Peyer's patch (tissue), 4 donors: Measurements from ENCODE around the gene CECR2. TPM values are rescaled to one million over a fixed set of nuclear protein-coding genes. Genes with fewer than 3 reads are reported as not detected.

Experiments
- DNase-seq, 3 donors: peaks; one replicate each; pipeline ENCODE4 v3.0.0-alpha.2; 2017 to 2019
- H3K27ac ChIP-seq, 4 donors: fragments of 200-600 bp; sonication (generic); one replicate each; pipeline ENCODE4 v1.5.1; 2016 to 2019
- H3K27me3 ChIP-seq, 2 donors: fragments of 200-600 bp; sonication (generic); one replicate each; pipeline ENCODE4 v1.5.1; 2019
- H3K36me3 ChIP-seq, 3 donors: fragments of 200-600 bp; sonication (generic); one replicate each; pipeline ENCODE4 v1.5.1; 2016 to 2019
- H3K4me1 ChIP-seq, 4 donors: fragments of 200-600 bp; sonication (generic); one replicate each; pipeline ENCODE4 v1.5.1; 2016 to 2019
- H3K4me3 ChIP-seq, 4 donors: fragments of 200-600 bp; sonication (generic); 1 replicate in 3 of 4; 2 replicates in 1 of 4; pipeline ENCODE4 v1.5.1; 2016 to 2019; ENCODE audit warnings: mild to moderate bottlenecking in 1 of 4
- H3K9me3 ChIP-seq, 4 donors: fragments of 200-600 bp; sonication (generic); one replicate each; pipeline ENCODE4 v1.5.1; 2016 to 2019; ENCODE audit warnings: mild to moderate bottlenecking in 1 of 4
- POLR2A ChIP-seq, 2 donors: fragments of 450-650 bp; IDR thresholded peaks; one replicate each; pipeline ENCODE4 v1.5.1; 2017; ENCODE audit warnings: antibody characterized with exemption in 2 of 2, mild to moderate bottlenecking in 2 of 2, moderate library complexity in 2 of 2
- total RNA-seq, 4 donors: library from RNA; depleted of rRNA; stranded (reverse); fragments of >200 nt; gene quantifications; one replicate each; pipeline ENCODE4 v1.1.0, GENCODE V29; 2016
- TF ChIP-seq, protein P1 (sequence below), 6 experiments: fragments of 450-650 bp in 4 of 6; fragments of 200-600 bp in 2 of 6; sonication (generic) in 1 of 6; IDR thresholded peaks; one replicate each; pipeline ENCODE4 v1.5.1; 2017 to 2019; ENCODE audit warnings: antibody characterized with exemption in 6 of 6, mild to moderate bottlenecking in 3 of 6, moderate library complexity in 1 of 6

The CECR2 gene
- total RNA-seq, 4 donors from 2014 or later, result 0.18 to 5.0 (median 0.69) TPM

DNA sequence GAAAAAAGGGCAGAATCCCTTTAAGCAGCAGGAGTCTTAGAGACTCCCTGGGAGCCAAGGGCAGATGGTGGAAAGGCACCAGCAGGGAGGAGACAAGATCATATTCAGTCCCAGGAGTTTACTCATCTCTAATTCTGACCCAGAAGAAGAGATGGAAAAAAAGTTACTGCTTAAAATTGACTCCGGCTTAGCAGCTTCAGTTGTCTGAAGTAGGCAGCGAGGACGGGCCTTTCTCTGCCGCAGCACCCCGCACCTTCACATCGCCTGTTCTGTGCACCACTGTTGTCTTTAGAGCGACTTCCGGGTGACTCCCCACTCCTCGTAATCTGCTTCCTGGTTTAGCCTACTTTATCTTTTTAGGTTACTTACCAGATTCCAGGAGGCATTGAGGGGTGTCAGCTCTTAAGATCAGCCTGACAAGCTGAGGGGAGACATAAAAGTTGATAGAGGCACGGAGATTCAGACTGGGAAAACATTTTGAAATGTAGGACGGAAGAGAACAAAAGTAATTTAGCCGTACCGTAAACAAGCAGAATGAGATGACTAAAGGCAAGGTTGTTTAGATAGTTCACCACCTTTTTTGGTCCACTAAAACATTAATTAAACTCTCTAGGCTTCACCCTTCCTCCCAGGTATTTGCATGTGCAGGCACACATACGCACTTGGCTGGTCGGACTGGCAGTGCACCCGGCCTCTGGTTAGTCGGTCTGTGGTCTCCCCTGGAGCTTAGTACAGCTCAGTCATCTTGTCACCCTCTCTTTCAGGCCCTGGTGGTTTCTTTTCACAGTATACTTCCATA, 74.3 kb downstream of the CECR2 start:
- no peak for DNase-seq
- Histone ChIP-seq H3K36me3 (no peaks in the 10 kb centered on the region), H3K4me1 (no peaks in the 10 kb centered on the region), H3K27me3 (no peaks in the 10 kb centered on the region), H3K9me3 (no peaks in the 10 kb centered on the region), H3K4me3 (no peak overlapping the region), H3K27ac (no peak overlapping the region)
- TF ChIP-seq POLR2A (IDR thresholded peaks at IDR 0.05), result no peak
- TF ChIP-seq, protein P1, sequence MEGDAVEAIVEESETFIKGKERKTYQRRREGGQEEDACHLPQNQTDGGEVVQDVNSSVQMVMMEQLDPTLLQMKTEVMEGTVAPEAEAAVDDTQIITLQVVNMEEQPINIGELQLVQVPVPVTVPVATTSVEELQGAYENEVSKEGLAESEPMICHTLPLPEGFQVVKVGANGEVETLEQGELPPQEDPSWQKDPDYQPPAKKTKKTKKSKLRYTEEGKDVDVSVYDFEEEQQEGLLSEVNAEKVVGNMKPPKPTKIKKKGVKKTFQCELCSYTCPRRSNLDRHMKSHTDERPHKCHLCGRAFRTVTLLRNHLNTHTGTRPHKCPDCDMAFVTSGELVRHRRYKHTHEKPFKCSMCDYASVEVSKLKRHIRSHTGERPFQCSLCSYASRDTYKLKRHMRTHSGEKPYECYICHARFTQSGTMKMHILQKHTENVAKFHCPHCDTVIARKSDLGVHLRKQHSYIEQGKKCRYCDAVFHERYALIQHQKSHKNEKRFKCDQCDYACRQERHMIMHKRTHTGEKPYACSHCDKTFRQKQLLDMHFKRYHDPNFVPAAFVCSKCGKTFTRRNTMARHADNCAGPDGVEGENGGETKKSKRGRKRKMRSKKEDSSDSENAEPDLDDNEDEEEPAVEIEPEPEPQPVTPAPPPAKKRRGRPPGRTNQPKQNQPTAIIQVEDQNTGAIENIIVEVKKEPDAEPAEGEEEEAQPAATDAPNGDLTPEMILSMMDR (IDR thresholded peaks at IDR 0.05), result no peak

DNA sequence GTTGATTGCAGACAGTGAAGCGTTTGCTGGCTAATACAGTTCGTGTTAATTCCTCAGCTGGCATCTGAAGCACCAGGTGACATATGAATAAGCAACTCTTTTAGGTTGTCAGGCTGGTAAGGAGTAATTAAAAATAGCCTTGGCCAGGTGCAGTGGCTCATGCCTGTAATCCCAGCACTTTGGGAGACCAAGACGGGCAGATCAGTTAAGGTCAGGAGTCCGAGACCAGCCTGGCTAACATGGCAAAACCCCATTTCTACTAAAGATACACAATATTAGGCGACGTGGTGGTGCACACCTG, 74.9 kb downstream of the CECR2 start:
- no peak overlapping the region for H3K4me3 ChIP-seq
- DNase-seq, result no peak
- no peak overlapping the region for H3K27ac ChIP-seq
- H3K36me3 ChIP-seq, result no peaks in the 10 kb centered on the region
- H3K9me3 ChIP-seq, result no peaks in the 10 kb centered on the region
- TF ChIP-seq, protein P1 (IDR thresholded peaks at IDR 0.05), result no peak
- H3K27me3 ChIP-seq, result no peaks in the 10 kb centered on the region
- no peaks in the 10 kb centered on the region for H3K4me1 ChIP-seq

DNA sequence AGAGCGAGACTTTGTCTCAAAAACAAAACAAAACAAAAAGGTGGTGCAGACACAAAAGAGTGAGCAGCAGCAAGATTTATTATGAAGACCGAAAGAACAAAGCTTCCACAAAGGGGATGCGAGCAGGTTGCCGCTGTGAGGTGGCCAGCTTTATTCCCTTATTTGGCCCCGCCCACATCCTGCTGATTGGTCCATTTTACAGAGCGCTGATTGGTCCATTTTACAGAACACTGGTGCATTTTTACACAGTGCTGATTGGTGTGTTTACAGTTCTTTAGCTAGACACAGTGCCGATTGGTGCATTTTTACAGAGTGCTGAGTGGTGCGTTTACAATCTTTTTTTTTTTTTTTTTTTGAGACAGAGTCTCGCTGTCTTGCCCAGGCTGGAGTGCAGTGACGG, 77.4 kb downstream of the CECR2 start:
- TF ChIP-seq, protein P1 (IDR thresholded peaks at IDR 0.05), result no peak
- no peak for TF ChIP-seq POLR2A (IDR thresholded peaks at IDR 0.05)
- no peaks in the 10 kb centered on the region for H3K9me3 ChIP-seq
- DNase-seq, result no peak
- no peaks in the 10 kb centered on the region for H3K36me3 ChIP-seq
- H3K27ac ChIP-seq, result no peak overlapping the region
- H3K27me3 ChIP-seq, result no peaks in the 10 kb centered on the region
- no peaks in the 10 kb centered on the region for H3K4me1 ChIP-seq
- H3K4me3 ChIP-seq, result no peak overlapping the region

DNA sequence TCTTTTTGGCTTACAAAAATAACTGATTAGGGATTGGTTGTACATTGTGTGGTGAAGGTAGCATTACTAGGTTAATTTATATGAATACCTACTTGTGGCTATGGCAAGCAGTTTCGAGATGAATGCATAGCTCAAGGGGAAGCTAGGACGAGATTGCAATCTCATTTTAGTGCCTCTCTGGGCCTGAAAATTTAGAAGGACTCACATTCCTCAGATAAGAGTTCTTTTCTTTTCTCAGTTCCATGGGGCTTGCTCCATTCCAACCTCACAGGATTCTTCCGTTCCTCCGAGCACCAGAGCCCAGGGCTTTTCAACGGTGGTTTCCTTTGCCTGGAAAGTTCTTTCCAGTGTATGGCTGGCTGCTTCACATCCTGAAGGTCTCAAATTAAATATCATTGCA, 82.1 kb downstream of the CECR2 start:
- Histone ChIP-seq H3K27ac (no peak overlapping the region), H3K36me3 (no peaks in the 10 kb centered on the region), H3K9me3 (no peaks in the 10 kb centered on the region), H3K4me3 (no peak overlapping the region), H3K27me3 (no peaks in the 10 kb centered on the region), H3K4me1 (no peaks in the 10 kb centered on the region)
- DNase-seq, result no peak
- TF ChIP-seq POLR2A (IDR thresholded peaks at IDR 0.05), result no peak

DNA sequence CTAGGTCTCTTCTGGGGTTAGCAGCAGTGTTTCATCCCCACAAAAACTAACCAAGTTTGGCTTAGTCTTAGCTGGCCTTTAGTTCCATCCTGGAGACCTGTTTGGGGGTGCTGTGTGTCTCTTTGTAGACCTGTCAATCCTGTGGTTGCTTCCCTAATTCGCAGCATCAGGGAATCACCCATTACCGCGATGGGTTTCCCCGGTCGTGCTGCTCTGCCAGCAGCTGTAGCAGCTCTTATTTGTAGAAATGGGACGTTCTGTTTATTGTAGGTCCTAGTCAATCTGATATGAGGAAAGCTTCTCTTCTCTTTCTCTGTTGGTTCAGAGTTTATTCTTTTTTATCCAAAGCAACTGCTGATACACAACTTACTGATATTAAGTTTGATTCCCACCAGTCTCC, 91.6 kb downstream of the CECR2 start:
- H3K36me3 ChIP-seq, result no peaks in the 10 kb centered on the region
- no peaks in the 10 kb centered on the region for H3K27me3 ChIP-seq
- TF ChIP-seq, protein P1 (IDR thresholded peaks at IDR 0.05), result no peak
- no peak for TF ChIP-seq POLR2A (IDR thresholded peaks at IDR 0.05)
- no peak overlapping the region for H3K27ac ChIP-seq
- no peaks in the 10 kb centered on the region for H3K9me3 ChIP-seq
- no peak for DNase-seq
- H3K4me1 ChIP-seq, result no peaks in the 10 kb centered on the region
- no peak overlapping the region for H3K4me3 ChIP-seq

DNA sequence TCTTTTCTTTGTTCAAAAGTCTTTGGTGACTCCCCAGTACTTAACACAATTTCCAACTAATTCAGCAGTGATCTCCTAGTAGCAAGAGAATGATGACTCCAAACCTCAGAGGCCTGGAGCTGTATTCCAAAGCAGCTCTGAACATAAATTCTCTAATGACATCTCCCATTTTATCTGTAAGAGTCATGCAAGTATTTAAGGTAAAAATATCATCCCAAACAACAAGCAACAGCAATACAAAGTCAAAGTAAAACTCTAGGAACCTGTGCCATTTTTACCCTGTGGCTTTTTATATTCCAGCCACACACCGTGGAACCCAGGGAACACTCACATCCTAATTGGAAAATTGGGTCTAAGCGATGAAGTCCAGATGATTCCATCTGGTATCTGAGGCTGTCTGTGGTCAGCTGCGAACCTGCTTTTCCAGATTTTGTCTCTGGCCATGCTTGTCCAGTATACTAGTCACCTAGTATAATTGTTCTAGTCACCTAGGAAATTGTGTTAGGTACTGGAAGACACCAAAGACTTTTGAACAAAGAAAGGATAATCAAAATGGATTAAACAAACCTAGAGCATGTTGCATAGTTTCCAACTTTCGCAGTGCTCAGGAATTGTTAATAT, 101.7 kb downstream of the CECR2 start:
- Histone ChIP-seq H3K4me1 (no peaks in the 10 kb centered on the region), H3K9me3 (no peaks in the 10 kb centered on the region), H3K27ac (no peak overlapping the region), H3K4me3 (no peak overlapping the region), H3K27me3 (no peaks in the 10 kb centered on the region), H3K36me3 (no peaks in the 10 kb centered on the region)
- no peak for TF ChIP-seq POLR2A (IDR thresholded peaks at IDR 0.05)
- TF ChIP-seq, protein P1 (IDR thresholded peaks at IDR 0.05), result no peak
- DNase-seq, result no peak
